Measurements from ENCODE around the gene SYT8.

- TF ChIP-seq, protein P1, sequence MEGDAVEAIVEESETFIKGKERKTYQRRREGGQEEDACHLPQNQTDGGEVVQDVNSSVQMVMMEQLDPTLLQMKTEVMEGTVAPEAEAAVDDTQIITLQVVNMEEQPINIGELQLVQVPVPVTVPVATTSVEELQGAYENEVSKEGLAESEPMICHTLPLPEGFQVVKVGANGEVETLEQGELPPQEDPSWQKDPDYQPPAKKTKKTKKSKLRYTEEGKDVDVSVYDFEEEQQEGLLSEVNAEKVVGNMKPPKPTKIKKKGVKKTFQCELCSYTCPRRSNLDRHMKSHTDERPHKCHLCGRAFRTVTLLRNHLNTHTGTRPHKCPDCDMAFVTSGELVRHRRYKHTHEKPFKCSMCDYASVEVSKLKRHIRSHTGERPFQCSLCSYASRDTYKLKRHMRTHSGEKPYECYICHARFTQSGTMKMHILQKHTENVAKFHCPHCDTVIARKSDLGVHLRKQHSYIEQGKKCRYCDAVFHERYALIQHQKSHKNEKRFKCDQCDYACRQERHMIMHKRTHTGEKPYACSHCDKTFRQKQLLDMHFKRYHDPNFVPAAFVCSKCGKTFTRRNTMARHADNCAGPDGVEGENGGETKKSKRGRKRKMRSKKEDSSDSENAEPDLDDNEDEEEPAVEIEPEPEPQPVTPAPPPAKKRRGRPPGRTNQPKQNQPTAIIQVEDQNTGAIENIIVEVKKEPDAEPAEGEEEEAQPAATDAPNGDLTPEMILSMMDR (IDR thresholded peaks at IDR 0.05 in 8 of 11, conservative IDR thresholded peaks at IDR 0.05 in 3 of 11), result no peak
- TF ChIP-seq POLR2AphosphoS5 (IDR thresholded peaks at IDR 0.05), result peak in 1 of 3 donors; percentile 40
Measured at GRCh38 chr11:1878137-1879031, 43.6 kb downstream of the SYT8 start.
